Osteoblast (primary cell): ENCODE data around the gene ZBTB7C. TPM values are rescaled to one million over a fixed set of nuclear protein-coding genes. Genes with fewer than 3 reads are reported as not detected.
A peak's percentile ranks its signal among the peaks of the same experiment; 100 is the strongest.

Experiments used
- DNase-seq: peaks from one replicate; pipeline ENCODE4 v3.0.0; 2011; ENCODE audit warnings: low spot score, mixed read lengths; ENCODE audit not compliant: insufficient read length; ENCODE audit errors: missing footprints
- H2AFZ ChIP-seq: 2 replicates; pipeline ENCODE4 v1.6.0; 2011; ENCODE audit warnings: mild to moderate bottlenecking, low read length
- H3K27ac ChIP-seq: 2 replicates; pipeline ENCODE4 v1.5.1; 2011; ENCODE audit warnings: mild to moderate bottlenecking, low read depth, low read length, moderate library complexity
- H3K27me3 ChIP-seq: 2 replicates; pipeline ENCODE4 v1.6.0; 2012; ENCODE audit warnings: mild to moderate bottlenecking, control low read depth, inconsistent platforms, low read length, moderate library complexity; ENCODE audit not compliant: insufficient read depth
- H3K36me3 ChIP-seq: 2 replicates; pipeline ENCODE4 v1.5.1; 2011; ENCODE audit warnings: mild to moderate bottlenecking, low read length, control low read depth, moderate library complexity; ENCODE audit not compliant: insufficient read depth
- H3K4me1 ChIP-seq: 2 replicates; pipeline ENCODE4 v1.5.1; 2011; ENCODE audit warnings: mild to moderate bottlenecking, low read length, control low read depth, moderate library complexity; ENCODE audit not compliant: insufficient read depth
- H3K4me2 ChIP-seq: 2 replicates; pipeline ENCODE4 v1.6.0; 2011; ENCODE audit warnings: mild to moderate bottlenecking, low read length; ENCODE audit not compliant: insufficient read depth
- H3K4me3 ChIP-seq: fragments of 200-600 bp; sonication (generic); 3 replicates; pipeline ENCODE4 v1.5.1; 2012; ENCODE audit warnings: mild to moderate bottlenecking, low read length, inconsistent platforms; ENCODE audit not compliant: insufficient read depth
- H3K79me2 ChIP-seq: 2 replicates; pipeline ENCODE4 v1.6.0; 2012; ENCODE audit warnings: mild to moderate bottlenecking, low read length, control low read depth, inconsistent platforms; ENCODE audit not compliant: insufficient read depth
- H3K9me3 ChIP-seq: 2 replicates; pipeline ENCODE4 v1.5.1; 2011; ENCODE audit warnings: low read depth, low read length, control low read depth
- H4K20me1 ChIP-seq: 2 replicates; pipeline ENCODE4 v1.6.0; 2012; ENCODE audit warnings: mild to moderate bottlenecking, low read length, control low read depth; ENCODE audit not compliant: insufficient read depth
- CTCF ChIP-seq: IDR thresholded peaks from 2 replicates; pipeline ENCODE4 v1.5.1; 2011; ENCODE audit warnings: mild to moderate bottlenecking, low read depth, low read length, moderate library complexity; ENCODE audit errors: extremely low read depth
- total RNA-seq: library from RNA; depleted of rRNA; stranded (reverse); fragments of >200 nt; gene quantifications from 2 replicates; pipeline ENCODE4 v1.2.3, GENCODE V29; 2012

The ZBTB7C gene
- total RNA-seq, 1 donor = 0.36 TPM

- no peaks in the 10 kb centered on the region for H3K79me2 ChIP-seq
- H3K4me2 ChIP-seq = no peak overlapping the region
- no peaks in the 10 kb centered on the region for H3K4me1 ChIP-seq
- no peak overlapping the region for H3K27ac ChIP-seq
- H3K36me3 ChIP-seq = no peaks in the 10 kb centered on the region
- peaks cover 23% of the 10 kb centered on the region for H3K27me3 ChIP-seq
- TF ChIP-seq CTCF = no peak
- DNase-seq = peak; percentile 57
- no peaks in the 10 kb centered on the region for H3K9me3 ChIP-seq
- H2AFZ ChIP-seq = no peak overlapping the region
- H4K20me1 ChIP-seq = no peaks in the 10 kb centered on the region
- H3K4me3 ChIP-seq = no peak overlapping the region
Observed at GRCh38 chr18:48142353-48142752, 266.8 kb downstream of the ZBTB7C start.

GRCh38 chr18:48140731-48141130, 268.5 kb downstream of the ZBTB7C start:
- Histone ChIP-seq H3K27ac (no peak overlapping the region), H3K79me2 (no peaks in the 10 kb centered on the region), H3K36me3 (no peaks in the 10 kb centered on the region), H4K20me1 (no peaks in the 10 kb centered on the region), H3K4me1 (no peaks in the 10 kb centered on the region), H3K9me3 (no peaks in the 10 kb centered on the region), H3K27me3 (peaks cover 39% of the 10 kb centered on the region), H3K4me3 (no peak overlapping the region), H2AFZ (no peak overlapping the region), H3K4me2 (no peak overlapping the region)
- no peak for DNase-seq
- no peak for TF ChIP-seq CTCF

- Histone ChIP-seq H4K20me1 (no peaks in the 10 kb centered on the region), H3K9me3 (no peaks in the 10 kb centered on the region), H3K27me3 (peaks cover 44% of the 10 kb centered on the region), H3K36me3 (no peaks in the 10 kb centered on the region), H2AFZ (no peak overlapping the region), H3K27ac (no peak overlapping the region), H3K79me2 (no peaks in the 10 kb centered on the region), H3K4me1 (no peaks in the 10 kb centered on the region), H3K4me3 (no peak overlapping the region), H3K4me2 (no peak overlapping the region)
- no peak for TF ChIP-seq CTCF
- peak; percentile 68 for DNase-seq
Observed at GRCh38 chr18:48139431-48140347, 269.5 kb downstream of the ZBTB7C start.

GRCh38 chr18:48138660-48139430, 270.3 kb downstream of the ZBTB7C start:
- no peaks in the 10 kb centered on the region for H3K36me3 ChIP-seq
- no peak overlapping the region for H3K27ac ChIP-seq
- peaks cover 50% of the 10 kb centered on the region for H3K27me3 ChIP-seq
- no peak for TF ChIP-seq CTCF
- no peak overlapping the region for H2AFZ ChIP-seq
- H3K4me1 ChIP-seq = no peaks in the 10 kb centered on the region
- H4K20me1 ChIP-seq = no peaks in the 10 kb centered on the region
- H3K4me3 ChIP-seq = no peak overlapping the region
- no peaks in the 10 kb centered on the region for H3K9me3 ChIP-seq
- no peak overlapping the region for H3K4me2 ChIP-seq
- DNase-seq = no peak
- no peaks in the 10 kb centered on the region for H3K79me2 ChIP-seq
